GM21390 (cell line): ENCODE data around the gene TPGS2.
"Not testable (repeated sequence)": the region's sequence is repeated elsewhere in the genome, so short reads cannot be mapped to it uniquely, and the experiment has no call there.

ENCODE experiments used
- ATAC-seq: cut with Tn5 transposase; IDR thresholded peaks from one replicate; pipeline ENCODE4 v1.9.1; 2021; ENCODE audit not compliant: unreplicated experiment

The TPGS2 gene

DNA sequence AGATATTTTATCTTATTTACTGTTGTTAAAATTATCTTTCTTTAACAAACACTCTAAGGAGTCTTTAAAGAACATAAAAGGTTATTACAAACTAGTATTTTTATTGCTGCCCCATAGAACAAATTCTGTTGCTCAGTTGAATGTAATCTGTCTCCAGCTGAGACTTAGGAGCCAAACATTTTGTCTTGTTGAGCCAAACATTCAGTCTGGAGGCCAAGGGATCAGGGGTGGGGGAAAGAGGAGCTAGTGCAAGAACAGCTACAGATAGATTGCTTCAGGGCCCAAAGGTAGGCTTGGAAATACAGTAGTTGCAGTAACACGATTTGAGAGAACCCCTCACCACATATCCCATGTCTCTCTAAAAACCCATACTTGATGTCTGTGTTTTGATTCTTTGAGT is 51.2 kb downstream of the TPGS2 start:
- ATAC-seq = no peak

DNA sequence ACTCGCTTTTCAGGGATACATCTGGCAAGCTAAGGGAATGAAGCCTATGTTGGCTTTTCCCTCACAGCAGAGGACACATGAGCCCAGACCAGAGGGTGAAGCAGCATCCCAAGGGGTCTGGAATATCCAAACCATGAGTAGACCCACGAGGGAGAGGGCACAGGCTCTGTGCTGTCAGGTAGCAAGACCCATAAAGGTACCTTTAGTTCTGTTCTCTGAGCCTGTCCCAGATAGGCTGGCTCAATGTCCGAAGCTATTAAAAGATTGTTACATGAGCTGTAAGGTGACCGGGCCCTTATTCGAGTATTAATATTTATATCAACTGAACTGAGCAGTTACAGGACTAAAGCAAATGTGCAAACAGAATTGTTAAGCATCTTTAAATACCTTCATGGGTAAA is 52.2 kb downstream of the TPGS2 start:
- ATAC-seq = no peak

GRCh38 chr18:36775396-36775795 is 53.4 kb downstream of the TPGS2 start:
- ATAC-seq = no peak

DNA sequence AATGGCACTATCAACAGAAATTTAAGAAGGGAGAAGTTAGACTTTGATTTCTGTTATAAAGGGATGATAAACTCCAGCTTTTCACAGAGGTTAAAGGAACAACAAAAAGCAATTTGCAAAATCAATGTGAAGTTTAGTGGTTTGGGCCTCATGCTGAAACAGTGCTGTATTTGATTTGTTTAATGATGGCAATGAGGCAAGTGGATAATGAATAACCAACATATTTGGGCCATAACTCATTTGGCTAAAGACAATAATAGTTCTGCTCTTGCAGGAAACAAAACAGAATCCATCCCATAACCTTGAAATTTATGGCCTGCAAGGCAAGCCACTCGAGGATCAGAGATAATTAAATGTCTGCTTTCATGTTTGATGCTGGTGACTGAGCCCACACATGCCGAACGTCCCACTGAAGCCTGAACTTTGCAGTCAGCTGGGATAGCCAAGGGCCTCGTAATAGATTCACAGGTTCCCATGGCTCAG is 56.5 kb downstream of the TPGS2 start:
- ATAC-seq = no peak

DNA sequence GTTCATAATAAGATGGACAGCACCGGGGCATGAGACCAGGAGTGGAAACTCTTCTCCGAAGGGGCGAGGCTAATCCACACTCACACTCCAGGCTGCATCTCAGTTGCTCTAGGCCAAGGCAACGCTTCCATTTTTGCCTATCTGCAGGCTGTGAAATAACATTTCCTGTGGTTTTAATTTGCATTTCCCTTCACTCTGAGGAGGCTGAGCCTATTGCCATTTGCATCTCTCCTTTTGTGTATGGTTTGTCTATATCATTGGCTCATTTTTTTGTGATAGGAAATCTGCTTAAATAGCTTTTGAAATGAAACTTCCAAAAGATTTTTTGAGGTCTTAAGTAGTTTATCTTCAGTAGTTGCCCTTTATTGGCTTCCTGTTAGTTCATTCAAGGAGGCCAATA is 57.6 kb downstream of the TPGS2 start:
- no peak for ATAC-seq

DNA sequence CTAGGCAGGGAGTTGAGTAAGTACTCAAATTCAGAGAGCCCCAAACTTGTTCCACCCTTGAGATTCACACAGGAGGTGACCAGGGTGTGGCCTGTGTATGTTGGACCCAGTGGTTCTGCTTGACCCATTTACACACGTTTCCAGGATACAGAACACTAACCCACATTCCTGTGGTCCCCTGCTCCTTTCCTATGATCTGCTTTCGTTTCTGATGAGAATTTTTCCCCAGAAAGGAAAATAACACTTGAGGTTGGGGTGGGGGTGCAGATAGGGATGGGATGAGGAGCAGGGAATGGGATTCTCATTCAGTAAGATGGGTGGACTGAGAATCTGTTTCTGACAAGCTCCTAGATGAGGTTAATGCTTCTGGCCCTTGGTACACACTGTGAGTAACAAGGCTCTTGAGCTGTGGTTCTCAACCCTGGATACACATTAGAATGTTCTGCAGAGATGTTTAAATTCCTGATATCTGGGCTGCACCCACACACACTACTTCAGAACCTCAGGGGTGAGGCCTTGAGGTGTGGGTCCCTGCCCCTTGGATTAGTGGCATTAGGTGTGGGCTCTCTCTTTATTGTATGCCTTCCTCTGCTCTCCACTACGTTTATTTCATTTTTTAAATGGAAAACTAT is 58.4 kb downstream of the TPGS2 start:
- no peak for ATAC-seq

- no peak for ATAC-seq
Observed at GRCh38 chr18:36769611-36770314, 59.0 kb downstream of the TPGS2 start.

- no peak for ATAC-seq
Observed at GRCh38 chr18:36769172-36769571, 59.6 kb downstream of the TPGS2 start.

DNA sequence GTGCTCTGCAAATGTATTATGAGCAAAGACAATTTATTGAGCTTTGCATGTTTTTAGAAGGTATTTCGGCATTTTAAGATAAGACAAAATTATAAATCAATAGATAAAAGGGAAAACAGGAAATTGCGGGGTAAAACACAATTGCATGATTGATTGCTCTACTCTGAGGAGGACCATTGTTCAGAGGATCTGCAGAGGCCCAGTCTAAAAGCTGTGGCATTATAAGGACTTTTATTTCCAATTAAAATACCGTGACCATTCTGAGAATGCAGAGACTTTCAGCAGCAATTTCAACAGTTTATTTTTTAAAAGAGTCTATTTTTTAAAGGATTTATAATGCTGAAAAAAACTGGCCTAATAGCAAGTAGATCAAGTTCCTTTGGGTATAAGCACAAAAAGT is 62.0 kb downstream of the TPGS2 start:
- no peak for ATAC-seq

- not testable (repeated sequence) for ATAC-seq
Observed at GRCh38 chr18:36762965-36763364, 65.8 kb downstream of the TPGS2 start.

DNA sequence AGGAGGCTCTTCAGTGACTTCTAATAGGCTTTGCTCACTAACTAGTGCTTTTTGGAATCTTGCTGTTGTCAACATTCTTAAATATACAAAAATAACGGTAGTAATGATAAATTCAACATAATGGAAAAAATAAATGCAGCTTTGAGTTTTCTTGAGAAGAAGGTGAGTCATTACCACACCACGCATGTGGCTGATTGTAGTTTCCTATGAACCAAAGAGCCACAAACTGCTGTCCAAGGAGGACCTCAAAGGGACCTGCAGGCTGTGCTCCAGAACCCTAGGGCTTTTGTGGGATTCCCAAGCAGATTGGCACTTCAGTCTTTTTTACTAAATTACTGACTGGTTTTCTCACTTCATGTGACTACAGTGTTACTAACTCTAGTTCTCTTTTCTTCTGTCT is 66.7 kb downstream of the TPGS2 start:
- ATAC-seq = no peak

DNA sequence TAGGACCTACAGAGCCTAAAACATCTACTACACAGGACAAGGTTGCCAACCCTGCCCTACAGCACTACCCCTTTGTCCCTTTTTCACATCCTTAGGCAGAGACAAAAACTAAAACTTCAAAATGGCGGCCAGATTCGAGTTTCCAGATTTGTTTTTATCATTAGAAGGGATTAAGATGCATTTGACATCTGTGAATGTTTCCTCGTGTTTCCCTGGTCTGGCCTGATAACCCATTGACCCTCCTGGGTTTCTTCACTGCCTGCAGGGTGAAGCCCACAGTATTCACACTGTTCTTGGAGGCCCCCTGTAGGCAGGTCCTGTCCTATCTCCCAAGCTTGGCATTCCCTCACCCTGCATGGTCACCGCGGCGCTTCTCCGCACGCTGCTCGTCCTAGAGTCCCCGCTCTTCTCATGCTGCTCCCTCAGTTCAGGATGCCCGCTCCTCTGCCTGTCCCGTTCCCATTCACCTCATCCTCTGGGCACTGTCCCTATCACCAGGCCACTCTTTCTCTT is 67.6 kb downstream of the TPGS2 start:
- no peak for ATAC-seq

- no peak for ATAC-seq
Observed at GRCh38 chr18:36760598-36760997, 68.2 kb downstream of the TPGS2 start.

GRCh38 chr18:36759167-36759776 is 69.5 kb downstream of the TPGS2 start:
- no peak for ATAC-seq

DNA sequence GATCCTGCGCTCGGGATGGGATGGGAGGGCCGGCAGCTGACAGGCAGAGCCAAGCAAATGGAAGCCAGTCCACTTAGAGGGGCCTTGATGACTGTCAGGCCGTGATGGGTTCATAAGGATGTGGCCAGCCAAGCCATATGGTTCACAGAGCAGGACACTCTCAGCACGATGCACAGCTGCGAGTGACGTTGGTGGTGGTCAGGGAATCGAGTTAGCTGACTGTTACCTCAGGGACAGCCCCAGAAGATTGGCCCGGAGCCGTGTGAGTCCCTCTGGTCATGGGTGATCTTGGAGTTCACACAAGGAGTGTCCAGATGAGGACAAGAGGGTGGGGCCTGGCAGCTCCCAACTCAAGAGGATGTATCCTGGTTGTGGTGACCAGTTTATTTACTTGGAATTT is 70.2 kb downstream of the TPGS2 start:
- no peak for ATAC-seq

GRCh38 chr18:36757991-36758390 is 70.8 kb downstream of the TPGS2 start:
- no peak for ATAC-seq

DNA sequence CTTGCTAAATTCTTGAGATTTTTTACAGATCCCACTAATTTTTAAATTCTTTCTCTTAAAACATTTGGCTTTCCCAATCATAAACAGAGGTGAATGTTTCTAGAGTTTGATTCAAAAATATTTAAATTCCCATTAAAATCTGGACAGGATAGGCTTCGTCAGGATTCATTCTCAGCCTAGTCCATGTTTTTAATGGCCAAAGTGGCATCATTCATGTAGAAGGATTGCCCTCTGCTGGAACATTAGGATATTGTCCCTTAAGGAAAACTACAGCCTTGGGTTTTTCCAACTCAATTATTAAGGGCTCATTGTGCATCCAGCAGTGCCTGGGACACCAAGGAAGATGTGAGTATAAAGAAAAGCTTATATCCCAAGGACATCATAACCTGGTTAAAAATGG is 71.7 kb downstream of the TPGS2 start:
- ATAC-seq = no peak

DNA sequence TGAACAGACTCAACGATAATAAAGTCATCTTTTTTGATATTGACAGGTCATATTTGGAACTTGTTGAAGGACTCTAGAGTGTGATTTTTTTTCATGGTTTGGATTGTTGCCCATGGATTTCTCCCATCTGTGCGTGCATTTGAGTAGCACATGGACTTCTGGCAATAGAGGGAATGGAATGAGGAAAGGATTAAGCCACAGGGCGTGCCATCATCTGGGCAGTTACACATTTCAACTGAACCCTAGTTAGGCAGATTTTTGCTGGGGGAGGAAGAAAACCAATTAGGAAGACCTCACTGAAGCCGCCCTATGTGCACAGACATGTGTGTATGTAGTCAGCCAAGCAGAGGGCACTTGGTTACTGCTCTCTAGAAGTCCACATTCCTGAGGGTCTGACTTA is 72.6 kb downstream of the TPGS2 start:
- ATAC-seq = no peak

DNA sequence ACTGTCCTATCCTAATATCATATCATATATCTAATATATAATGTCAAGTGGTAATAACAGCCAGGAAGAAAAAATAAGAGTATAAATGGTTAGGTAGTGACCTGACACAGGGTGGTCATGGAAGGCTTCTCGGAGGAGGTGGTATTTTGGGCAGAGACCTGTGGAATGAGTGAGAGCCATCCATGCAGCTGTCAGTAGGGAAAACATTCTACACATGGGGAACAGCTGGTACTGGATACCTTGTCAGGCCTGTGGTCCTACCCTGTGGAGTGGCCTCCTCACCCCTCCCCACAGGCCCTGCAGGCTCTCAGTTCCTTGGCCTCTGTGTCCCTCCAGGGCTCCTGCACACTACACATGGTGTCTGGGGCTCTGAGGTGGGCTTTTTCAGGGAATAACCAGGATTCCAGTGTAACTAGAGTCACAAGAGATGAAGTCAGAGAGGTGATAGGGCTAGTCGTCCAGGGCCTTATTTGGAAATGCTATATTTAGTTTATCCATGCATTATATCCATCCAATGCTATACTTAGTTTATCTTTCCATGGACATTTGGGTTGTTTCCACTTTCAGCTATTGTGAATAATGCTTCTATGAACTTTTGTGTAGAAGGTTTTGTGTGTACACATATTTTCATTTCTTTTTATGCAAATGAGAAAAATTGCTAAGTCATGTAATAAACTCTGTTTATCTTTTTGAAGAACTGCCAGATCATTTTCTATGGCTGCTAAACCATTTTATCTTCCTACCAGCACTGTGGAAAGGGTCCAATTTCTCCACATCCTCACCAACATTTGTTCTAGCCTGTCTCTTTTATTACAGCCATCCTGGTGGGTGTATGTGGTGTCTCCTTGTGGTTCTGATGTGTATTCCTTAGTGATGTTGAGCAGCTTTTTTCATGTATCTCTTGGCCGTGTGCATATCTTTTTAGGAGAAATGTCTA is 75.6 kb downstream of the TPGS2 start:
- no peak for ATAC-seq

- no peak for ATAC-seq
Observed at GRCh38 chr18:36745219-36745975, 83.4 kb downstream of the TPGS2 start.
